HG03280 (cell line): Measurements from ENCODE around the gene NKX2-4.
"Not testable (repeated sequence)": the region's sequence is repeated elsewhere in the genome, so short reads cannot be mapped to it uniquely, and the experiment has no call there.

Experiments used
- ATAC-seq: cut with Tn5 transposase; IDR thresholded peaks from one replicate; pipeline ENCODE4 v1.9.1; 2021; ENCODE audit warnings: mild to moderate bottlenecking, moderate library complexity; ENCODE audit not compliant: unreplicated experiment

Gene NKX2-4

DNA sequence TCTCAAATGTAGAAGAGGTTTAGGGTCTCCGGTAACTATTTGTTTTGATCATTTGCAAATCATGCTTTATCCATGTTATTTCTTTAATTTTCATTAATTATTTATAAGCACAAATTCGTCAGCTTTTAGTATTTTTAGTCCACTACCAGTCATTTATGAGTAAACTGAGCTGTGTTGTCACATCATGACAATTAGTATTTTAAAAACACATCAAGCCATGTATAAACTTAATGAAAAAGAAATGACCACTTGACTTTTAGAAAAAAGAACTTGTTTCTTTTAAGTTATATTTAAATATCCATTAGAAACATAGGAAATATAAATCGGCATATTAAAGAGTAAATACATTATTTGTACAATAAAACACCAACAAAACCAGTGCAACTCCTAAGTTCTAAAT lies 2.8 kb downstream of the NKX2-4 start:
- ATAC-seq: no peak

DNA sequence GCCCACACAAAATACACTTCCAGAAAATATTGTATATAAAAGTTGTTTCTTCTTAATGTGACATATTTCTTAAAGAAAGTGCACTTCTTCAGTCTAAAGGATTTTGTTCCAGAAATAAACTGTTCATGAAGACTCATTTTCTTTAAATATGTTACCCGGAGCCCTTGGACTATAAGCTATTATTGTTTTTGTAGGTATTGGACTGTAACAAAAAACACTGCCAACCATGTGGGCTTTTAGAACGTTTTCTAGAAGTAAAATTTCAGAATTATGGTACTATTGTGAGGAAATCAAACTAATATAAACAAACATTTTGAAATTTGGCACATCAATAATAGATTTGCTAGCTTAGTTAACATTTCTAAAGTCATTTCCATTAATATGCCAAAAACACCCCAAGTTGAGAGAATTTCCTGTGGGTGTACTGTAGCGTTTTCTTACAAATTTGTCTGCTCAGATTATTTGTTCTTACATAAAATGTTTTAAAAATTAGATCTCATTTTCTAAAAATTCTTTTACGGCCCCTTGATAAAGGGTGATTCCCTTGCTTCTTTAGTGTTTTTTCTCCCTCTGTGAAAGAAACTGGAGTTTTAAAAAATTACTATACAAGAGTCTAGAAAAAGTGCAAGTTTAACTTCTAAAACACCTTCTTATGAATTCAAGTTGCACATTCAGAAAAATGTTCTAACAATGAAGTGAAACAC lies 3.4 kb downstream of the NKX2-4 start:
- no peak for ATAC-seq

DNA sequence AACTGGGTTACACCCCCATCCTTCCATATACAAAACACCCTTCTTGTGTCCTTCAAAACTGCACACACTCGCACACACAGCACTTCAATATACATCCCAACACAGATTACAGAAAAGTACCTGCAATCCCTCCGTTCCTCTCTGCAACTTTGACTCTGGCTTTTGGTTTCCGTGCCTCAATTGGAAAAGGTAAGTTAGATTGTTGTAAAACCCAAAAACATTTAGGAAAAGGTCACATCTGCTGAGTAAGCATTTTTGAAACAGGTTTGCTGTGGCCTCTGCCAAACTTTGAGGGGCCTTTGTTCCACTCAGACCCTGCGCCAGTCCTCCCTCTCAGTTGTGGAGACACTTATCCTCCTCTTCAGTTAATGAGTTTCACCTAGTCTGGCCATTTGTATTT lies 4.2 kb downstream of the NKX2-4 start:
- ATAC-seq: no peak

DNA sequence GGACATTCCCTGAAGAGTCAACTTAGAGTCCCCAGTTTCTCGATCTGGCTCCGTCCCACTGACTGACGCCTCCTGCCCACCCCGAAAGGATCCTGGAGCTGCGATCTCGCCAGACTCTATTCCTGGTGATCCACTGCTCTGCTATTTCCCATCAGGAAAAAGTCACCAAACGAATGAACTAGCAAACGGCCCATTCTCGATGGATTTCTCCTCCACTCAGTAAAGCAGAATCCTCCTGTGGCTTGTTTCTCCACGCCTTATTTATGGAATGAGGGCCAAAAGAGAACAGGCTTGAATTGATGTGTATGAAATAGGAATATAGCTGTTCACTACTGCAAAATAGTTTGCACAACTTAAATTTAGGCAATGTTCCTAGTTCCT lies 5.4 kb downstream of the NKX2-4 start:
- no peak for ATAC-seq

DNA sequence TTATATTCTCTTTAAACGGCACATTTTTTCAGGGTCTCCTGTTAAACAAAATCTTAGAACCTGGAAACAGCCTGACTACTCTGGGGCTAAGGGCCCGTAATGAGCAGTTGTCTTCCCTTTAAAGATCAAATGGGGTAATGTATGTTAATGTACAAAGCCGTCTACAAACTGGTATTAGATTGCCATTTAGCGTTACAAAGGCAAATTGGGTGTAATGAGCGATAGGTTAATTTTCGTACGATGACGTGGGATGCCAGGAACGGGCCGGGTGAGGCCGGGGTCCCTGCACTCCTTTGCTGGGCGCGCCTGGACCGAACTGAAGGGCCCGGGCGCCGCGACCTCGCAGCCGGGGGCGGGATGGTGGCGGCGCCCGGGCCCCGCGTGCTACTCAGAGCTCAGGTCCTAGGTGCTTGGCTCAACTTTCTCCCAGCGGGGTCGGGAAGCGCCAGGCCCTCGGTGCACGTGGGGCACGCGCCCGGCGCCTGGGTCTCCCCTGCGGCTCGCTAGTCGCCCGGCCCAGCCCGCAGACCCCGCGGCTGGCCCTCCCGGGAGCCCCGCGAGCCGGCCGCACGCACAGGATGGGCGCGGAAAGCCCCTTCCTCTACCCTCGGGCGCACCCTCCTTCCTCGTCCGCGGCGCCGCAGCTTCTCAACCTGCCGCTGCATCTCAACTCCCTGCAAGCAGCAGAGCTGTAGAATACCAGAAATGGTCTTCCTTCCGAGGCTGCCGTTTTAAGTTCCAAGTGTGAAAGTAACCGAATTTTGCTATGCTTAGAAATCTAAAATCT lies 5.9 kb downstream of the NKX2-4 start:
- no peak for ATAC-seq

DNA sequence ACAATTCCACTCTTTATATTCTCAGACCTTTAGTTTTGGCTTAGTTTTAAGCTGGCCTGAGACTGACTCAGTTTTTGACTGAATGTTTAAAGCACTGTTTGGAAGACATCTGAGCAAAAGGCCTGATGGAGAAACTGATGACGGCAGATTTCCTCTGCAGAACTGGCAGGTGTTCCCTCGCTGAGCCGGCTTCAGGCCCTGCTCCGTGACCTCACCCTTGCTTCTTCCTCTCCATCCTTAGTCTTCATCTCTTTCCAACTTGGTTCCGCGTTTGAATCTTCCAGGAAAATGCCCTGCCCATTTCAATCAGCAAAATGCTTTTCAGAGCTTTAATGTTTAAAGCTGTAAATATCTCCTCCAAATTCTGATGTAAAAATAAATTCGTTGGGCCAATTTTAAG lies 6.6 kb downstream of the NKX2-4 start:
- ATAC-seq: no peak

DNA sequence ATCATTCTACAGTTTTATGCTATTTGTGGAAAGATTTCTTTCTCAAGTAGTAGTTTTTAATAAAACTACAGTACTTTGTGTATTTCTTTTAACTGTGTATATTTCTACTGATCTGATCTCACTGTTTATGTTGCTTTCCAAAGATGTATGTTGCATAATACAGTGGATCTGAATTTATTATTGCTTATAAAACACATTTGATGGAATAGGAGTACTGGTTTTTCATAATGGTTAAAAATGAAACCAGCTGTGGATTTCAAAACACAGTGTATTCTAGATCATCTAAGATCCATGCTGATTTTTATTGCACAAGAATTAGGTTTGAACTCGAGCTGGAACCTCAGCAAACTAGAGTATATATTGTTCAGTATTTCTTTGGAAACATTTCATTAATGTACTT lies 8.0 kb downstream of the NKX2-4 start:
- no peak for ATAC-seq

DNA sequence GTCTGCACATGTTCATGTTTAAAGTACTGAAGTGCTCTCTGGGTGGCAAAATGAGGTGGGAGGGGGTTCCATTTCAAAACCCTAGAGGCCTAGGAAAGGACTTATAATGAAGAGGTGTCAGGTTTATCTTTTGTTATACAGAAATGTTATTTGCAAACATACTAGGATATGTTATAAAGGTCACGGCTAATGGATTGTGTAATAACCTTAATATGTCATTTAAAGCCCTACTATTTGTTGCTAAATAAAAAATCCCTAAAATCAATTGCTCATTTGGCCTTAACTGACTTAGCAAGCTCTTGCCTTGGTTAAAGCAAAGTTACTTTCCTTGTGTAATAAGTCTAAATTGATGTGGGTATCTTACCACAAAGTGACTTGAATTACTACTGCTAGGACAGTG lies 8.8 kb downstream of the NKX2-4 start:
- ATAC-seq: no peak

DNA sequence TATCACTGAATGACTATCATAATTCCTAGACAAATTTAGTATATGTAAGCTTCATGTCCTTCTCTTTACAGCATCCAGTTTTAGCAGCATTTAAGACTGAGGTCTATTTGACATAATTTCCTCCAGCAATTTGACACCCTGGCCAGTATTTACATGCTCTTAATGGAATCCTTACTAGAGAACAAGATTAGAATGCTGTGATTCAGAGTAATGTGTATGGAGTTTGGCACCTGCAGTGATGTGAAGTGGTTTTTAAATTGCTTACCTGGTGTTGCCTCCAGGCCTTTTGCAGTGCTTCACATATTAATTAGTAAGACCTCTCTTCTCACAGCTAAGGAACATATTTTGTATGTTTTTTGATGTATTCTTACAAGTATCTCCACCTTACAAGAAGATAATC lies 9.8 kb downstream of the NKX2-4 start:
- ATAC-seq: no peak

DNA sequence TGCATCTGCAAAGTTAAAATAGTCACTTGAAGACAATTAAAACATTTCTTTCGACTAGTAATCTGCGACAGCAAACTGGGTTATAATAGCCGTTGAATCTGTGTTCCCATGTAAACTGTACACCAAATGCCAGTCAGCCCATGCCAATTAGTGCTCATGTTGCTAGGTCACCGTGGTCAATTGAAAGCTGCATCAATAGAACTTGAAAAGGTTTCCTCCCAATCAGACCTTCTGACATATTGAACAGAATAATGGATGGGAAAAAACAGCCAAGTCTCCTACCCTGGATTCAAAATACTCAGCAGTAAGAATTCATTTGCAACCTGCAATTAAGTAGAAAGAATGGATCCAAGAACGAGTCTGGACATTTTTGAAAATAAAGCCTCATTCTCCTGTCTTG lies 11.2 kb downstream of the NKX2-4 start:
- no peak for ATAC-seq

DNA sequence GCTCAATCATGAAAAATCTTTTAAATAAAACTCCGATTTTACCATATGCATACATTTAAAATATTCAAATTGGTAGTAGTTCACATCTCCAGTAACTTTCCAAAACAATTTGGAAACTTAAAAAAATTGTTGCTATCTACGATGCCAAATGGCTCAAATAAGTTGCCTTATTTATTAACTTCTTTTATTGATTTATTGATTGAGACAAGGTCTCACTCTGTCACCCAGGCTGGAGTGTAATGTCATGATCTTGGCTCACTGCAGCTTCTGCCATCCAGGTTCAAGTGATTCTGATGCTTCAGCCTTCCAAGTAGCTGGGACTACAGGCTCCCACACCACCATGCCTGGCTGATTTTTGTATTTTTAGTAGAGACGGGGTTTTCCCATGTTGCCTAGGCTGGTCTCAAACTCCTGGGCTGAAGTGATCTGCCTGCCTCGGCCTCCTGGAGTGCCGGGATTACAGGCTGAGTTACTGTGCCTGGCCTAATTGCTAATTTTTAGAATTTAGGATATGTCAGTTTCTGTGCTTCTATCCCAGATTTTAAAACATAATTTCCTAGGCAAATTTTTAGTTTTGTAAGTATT lies 12.9 kb downstream of the NKX2-4 start:
- ATAC-seq: no peak

DNA sequence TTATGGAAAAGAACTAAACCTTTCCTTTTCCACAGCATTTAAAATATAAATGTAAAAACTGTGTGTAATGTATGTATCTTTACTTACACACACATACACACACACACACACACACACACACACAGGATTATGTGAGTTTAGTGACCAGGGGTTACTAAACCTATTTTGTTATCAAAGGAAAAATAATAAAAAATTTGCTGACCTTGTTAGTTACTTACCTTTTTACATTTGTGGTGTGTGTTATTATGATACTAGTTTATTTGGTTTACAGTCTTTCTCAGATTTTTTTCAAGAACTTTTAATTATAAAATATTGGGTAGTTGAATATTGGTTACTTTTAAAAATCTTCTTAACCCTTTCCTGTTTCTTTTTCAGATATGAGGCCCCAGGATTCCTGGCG lies 15.7 kb downstream of the NKX2-4 start:
- ATAC-seq: no peak

DNA sequence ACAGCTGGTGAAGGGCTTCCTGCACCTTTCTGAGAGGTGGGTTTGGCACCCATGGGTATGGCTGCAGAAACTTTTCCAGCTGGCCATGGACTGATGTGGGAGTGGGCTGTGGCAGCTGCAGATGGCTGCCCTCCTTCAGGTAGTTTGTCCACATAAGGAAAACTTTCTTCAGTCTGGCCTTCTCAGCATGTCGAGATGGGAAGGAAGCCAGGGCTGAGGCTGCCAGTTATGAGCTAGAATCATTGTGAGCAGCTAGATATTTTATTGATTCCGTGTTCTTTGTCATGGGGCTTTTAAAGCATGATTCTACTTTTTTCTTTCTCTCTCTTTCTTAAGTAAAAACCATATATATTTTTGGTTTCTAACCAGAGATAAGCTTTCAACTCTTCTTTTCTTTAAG lies 16.6 kb downstream of the NKX2-4 start:
- no peak for ATAC-seq

DNA sequence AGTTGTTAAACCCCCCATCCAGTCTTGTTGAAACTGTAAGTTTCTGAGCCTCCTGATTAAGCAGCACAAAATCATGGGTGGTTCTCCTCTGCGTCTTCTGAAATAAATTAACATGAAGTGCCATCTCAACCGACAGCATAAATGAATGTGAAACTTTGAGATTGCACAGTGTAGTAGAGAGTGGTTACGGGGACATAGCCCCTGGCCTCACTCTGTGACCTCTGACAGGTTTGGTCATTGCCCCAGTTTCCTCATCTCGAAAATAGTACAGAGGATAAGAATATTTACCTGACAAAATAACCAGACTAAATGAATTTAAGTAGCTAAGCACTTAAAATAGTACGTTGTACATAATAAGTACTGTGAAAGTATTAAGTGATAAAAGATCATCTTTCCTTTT lies 19.1 kb downstream of the NKX2-4 start:
- no peak for ATAC-seq

DNA sequence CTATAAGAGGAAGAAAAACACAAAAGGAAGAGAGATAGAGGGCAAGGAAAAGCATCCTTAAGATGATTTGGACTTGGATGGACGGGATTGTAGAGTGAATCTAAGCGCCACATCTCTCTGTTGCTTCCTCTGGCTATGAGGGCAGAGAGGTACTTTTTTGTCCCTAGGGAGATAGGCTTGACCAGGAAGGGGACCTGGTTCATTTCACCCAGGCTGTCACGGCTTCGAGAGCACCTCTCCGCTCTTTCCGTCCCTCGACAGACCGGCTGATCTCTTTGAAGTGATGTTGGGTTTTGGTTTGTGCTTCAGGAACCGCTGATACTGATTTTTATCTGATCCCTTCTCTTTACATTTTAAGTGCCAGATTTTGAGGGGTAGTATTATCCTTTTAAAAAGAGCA lies 19.6 kb downstream of the NKX2-4 start:
- no peak for ATAC-seq

DNA sequence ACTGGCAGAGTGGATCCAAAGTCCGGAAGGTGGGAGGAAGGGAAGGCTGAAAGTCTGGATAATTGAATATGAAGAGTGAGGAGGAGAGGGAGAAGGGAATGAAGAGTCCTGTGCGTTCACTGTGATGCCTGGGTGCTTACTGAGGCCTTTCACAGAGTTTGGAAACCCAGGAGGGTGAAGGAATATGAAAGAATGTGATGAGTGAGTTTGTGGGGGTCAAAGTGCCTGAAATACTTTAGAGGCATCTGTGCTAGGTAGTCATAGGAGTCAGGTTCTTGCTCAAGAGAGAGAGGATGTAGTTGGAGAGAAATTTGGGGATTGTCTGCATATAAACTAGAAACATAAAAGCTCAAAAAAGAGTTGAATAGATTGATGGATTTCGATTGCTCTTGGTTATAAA lies 20.7 kb downstream of the NKX2-4 start:
- no peak for ATAC-seq

DNA sequence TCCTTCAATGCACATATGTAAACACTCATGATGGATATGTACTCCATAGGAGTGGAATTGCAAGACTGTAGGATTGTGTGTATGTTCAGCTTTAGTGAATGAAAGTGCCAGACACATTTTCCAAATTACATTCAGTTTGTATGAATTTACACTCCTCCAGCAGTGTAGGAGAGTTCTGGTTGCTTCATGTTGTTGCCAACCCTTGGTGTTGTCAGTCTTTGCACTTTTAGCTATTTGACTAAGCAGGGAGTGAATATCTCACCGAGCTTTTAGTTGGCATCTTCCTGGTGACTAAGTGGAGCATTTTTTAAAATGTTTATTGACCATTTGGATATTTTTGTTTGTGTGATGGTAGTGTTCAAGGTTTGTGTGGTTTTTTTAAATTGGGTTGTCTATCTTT lies 23.9 kb downstream of the NKX2-4 start:
- no peak for ATAC-seq

DNA sequence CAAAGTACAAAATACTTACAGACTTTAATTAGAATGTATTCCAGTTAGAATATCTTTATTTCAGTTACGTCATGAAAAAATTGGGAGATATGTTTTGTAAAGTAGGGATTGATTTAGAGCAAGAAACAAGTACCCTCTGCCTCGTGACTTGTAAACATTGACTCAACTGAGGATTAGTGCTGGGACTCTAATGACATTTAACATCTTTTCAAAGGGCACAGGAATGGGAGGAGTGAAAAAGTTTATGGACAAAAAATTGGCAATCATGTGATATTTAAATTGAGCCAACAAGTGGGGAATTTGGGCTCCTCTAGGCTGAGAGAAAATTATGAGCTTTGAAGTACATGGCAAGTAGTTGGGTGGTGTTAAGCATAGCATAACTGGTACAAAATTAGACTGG lies 25.3 kb downstream of the NKX2-4 start:
- no peak for ATAC-seq

DNA sequence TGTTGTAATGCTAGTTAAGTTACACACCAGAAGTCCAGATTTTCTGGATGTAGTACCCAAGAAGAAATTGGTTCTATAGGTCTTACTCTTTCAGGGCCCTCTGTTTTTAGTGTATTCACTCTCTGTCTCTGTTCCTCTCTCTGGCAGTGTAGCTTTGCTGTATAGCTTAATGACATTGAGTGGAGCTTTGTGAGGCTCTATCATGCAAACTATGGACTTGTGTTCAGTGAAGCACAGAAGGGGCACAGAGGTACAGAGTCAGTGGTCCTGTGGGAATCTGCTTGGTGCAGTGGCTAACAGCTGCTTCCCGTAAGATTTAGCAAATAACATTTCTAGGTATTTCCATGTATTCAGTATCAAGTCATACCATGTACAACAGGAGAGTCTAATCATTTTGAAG lies 26.1 kb downstream of the NKX2-4 start:
- ATAC-seq: no peak

DNA sequence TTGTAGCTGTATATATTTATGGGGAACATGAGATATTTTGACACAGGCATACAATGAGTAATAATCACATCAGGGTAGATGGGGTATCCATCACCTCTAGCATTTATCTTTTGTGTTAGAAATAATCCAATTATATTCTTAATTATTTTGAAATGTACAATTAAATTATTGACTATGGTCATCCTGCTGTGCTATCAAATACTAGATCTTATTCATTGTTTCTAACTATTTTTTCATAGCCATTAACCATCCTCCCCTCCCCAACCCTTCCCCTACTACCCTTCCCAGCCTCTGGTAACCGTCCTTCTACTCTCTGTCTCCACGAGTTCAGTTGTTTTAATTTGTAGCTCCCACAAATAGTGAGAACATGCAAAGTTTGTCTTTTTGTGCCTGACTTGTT lies 28.5 kb downstream of the NKX2-4 start:
- ATAC-seq: no peak

DNA sequence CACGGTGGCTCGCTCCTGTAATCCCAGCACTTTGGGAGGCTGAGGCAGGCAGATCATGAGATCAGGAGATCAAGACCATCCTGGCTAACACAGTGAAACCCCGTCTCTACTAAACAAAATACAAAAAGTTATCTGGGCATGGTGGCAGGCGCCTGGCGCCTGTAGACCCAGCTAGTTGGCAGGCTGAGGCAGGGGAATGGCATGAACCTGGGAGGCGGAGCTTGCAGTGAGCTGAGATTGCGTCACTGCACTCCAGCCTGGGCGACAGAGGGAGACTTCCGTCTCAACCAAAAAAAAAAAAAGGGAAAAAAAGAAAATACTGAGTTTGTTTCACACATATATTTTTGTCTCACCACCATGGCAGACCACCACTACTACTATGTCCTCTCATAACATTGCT lies 31.1 kb downstream of the NKX2-4 start:
- not testable (repeated sequence) for ATAC-seq

DNA sequence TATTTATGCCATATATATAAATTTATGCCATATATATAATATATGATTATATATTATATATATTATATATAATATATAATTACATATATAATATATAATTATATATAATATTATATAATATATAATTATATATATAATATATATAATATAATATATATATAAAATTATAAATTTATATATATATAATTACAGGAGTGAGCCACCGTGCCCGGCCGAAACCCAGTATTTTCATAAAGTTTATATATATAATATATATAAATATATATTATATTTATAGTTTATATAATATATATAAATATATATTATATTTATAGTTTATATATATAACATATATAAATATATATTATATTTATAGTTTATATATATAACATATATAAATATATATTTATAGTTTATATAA lies 31.6 kb downstream of the NKX2-4 start:
- no peak for ATAC-seq
